Stimulated activated memory B cell treated with anti-CD40 and anti-IgM and Interleukin-4, amounts not matched to agents 10 μg/mL and 1 μg/mL and 100 μg/mL, for 72 hours (primary cell): ENCODE measurements around the gene RELL1.

Experiments
- ATAC-seq: fragments of 150-1000 bp; cut with Tn5 transposase; 2 replicates; pipeline ENCODE4 v1.10.0; 2021
- H3K27ac Mint-ChIP-seq: one replicate; pipeline ENCODE4 v1.8.0; 2022; ENCODE audit warnings: mild to moderate bottlenecking, mixed read lengths
- H3K27me3 Mint-ChIP-seq: one replicate; pipeline ENCODE4 v1.8.0; 2022; ENCODE audit warnings: mixed read lengths
- H3K36me3 Mint-ChIP-seq: one replicate; pipeline ENCODE4 v1.8.0; 2022; ENCODE audit warnings: mixed read lengths
- H3K4me1 Mint-ChIP-seq: one replicate; pipeline ENCODE4 v1.8.0; 2022; ENCODE audit warnings: mixed read lengths
- H3K4me3 Mint-ChIP-seq: one replicate; pipeline ENCODE4 v1.8.0; 2022; ENCODE audit warnings: mild to moderate bottlenecking, moderate library complexity, mixed read lengths
- H3K9me3 Mint-ChIP-seq: one replicate; pipeline ENCODE4 v1.8.0; 2022; ENCODE audit warnings: mixed read lengths

Gene RELL1

GRCh38 chr4:37641886-37642849, 44.0 kb downstream of the RELL1 start:
- no peak overlapping the region for H3K27ac Mint-ChIP-seq
- no peak for ATAC-seq
- no peaks in the 10 kb centered on the region for H3K4me1 Mint-ChIP-seq

GRCh38 chr4:37641352-37641751, 44.8 kb downstream of the RELL1 start:
- H3K4me1 Mint-ChIP-seq: no peaks in the 10 kb centered on the region
- no peaks in the 10 kb centered on the region for H3K36me3 Mint-ChIP-seq
- no peaks in the 10 kb centered on the region for H3K27me3 Mint-ChIP-seq
- H3K9me3 Mint-ChIP-seq: no peaks in the 10 kb centered on the region
- ATAC-seq: no peak
- no peak overlapping the region for H3K4me3 Mint-ChIP-seq
- H3K27ac Mint-ChIP-seq: no peak overlapping the region

More at GRCh38 chr4:37641886-37642849, 44.0 kb downstream of the RELL1 start:
- no peaks in the 10 kb centered on the region for H3K27me3 Mint-ChIP-seq
- no peaks in the 10 kb centered on the region for H3K9me3 Mint-ChIP-seq
- H3K4me3 Mint-ChIP-seq: no peak overlapping the region
- H3K36me3 Mint-ChIP-seq: no peaks in the 10 kb centered on the region

- no peak for ATAC-seq
- Mint-ChIP-seq H3K27me3 (no peaks in the 10 kb centered on the region), H3K27ac (no peak overlapping the region), H3K4me3 (no peak overlapping the region), H3K36me3 (no peaks in the 10 kb centered on the region), H3K4me1 (no peaks in the 10 kb centered on the region), H3K9me3 (no peaks in the 10 kb centered on the region)
Measured at GRCh38 chr4:37639551-37640285, 46.5 kb downstream of the RELL1 start.

GRCh38 chr4:37635155-37635554, 51.0 kb downstream of the RELL1 start:
- no peak for ATAC-seq
- Mint-ChIP-seq H3K9me3 (peaks cover 4% of the 10 kb centered on the region), H3K27me3 (no peaks in the 10 kb centered on the region), H3K27ac (no peak overlapping the region), H3K4me3 (no peak overlapping the region), H3K36me3 (peaks cover 7% of the 10 kb centered on the region), H3K4me1 (no peaks in the 10 kb centered on the region)

GRCh38 chr4:37634180-37634579, 52.0 kb downstream of the RELL1 start:
- Mint-ChIP-seq H3K4me1 (no peaks in the 10 kb centered on the region), H3K4me3 (no peak overlapping the region), H3K27ac (no peak overlapping the region), H3K9me3 (peaks cover 4% of the 10 kb centered on the region), H3K36me3 (peaks cover 7% of the 10 kb centered on the region), H3K27me3 (no peaks in the 10 kb centered on the region)
- peak; percentile 59 for ATAC-seq

- Mint-ChIP-seq H3K27ac (no peak overlapping the region), H3K27me3 (no peaks in the 10 kb centered on the region), H3K36me3 (peaks cover 7% of the 10 kb centered on the region), H3K9me3 (peaks cover 4% of the 10 kb centered on the region), H3K4me1 (no peaks in the 10 kb centered on the region), H3K4me3 (no peak overlapping the region)
- ATAC-seq: no peak
Measured at GRCh38 chr4:37632836-37633235, 53.3 kb downstream of the RELL1 start.

- Mint-ChIP-seq H3K27me3 (no peaks in the 10 kb centered on the region), H3K27ac (no peak overlapping the region), H3K9me3 (peaks cover 4% of the 10 kb centered on the region), H3K36me3 (peaks cover 7% of the 10 kb centered on the region), H3K4me1 (no peaks in the 10 kb centered on the region), H3K4me3 (no peak overlapping the region)
- ATAC-seq: no peak
Measured at GRCh38 chr4:37631551-37631950, 54.6 kb downstream of the RELL1 start.

- Mint-ChIP-seq H3K4me1 (no peaks in the 10 kb centered on the region), H3K27ac (no peak overlapping the region), H3K36me3 (peaks cover 7% of the 10 kb centered on the region), H3K27me3 (no peaks in the 10 kb centered on the region), H3K4me3 (no peak overlapping the region), H3K9me3 (peaks cover 4% of the 10 kb centered on the region)
- ATAC-seq: no peak
Measured at GRCh38 chr4:37629713-37630112, 56.5 kb downstream of the RELL1 start.

- no peaks in the 10 kb centered on the region for H3K4me1 Mint-ChIP-seq
- H3K27me3 Mint-ChIP-seq: no peaks in the 10 kb centered on the region
- peaks cover 4% of the 10 kb centered on the region for H3K9me3 Mint-ChIP-seq
- H3K4me3 Mint-ChIP-seq: no peak overlapping the region
- peaks cover 7% of the 10 kb centered on the region for H3K36me3 Mint-ChIP-seq
- no peak overlapping the region for H3K27ac Mint-ChIP-seq
- no peak for ATAC-seq
Measured at GRCh38 chr4:37628977-37629609, 57.1 kb downstream of the RELL1 start.

- Mint-ChIP-seq H3K4me1 (no peaks in the 10 kb centered on the region), H3K36me3 (peaks cover 7% of the 10 kb centered on the region), H3K4me3 (no peak overlapping the region), H3K27ac (no peak overlapping the region), H3K9me3 (peaks cover 4% of the 10 kb centered on the region), H3K27me3 (no peaks in the 10 kb centered on the region)
- no peak for ATAC-seq
Measured at GRCh38 chr4:37627263-37627662, 58.9 kb downstream of the RELL1 start.

- H3K9me3 Mint-ChIP-seq: no peaks in the 10 kb centered on the region
- no peaks in the 10 kb centered on the region for H3K36me3 Mint-ChIP-seq
- no peaks in the 10 kb centered on the region for H3K4me1 Mint-ChIP-seq
- no peak overlapping the region for H3K4me3 Mint-ChIP-seq
- H3K27ac Mint-ChIP-seq: no peak overlapping the region
- H3K27me3 Mint-ChIP-seq: no peaks in the 10 kb centered on the region
- no peak for ATAC-seq
Measured at GRCh38 chr4:37625499-37625898, 60.7 kb downstream of the RELL1 start.

GRCh38 chr4:37623940-37624339, 62.2 kb downstream of the RELL1 start:
- Mint-ChIP-seq H3K36me3 (no peaks in the 10 kb centered on the region), H3K27me3 (no peaks in the 10 kb centered on the region), H3K4me1 (no peaks in the 10 kb centered on the region), H3K9me3 (no peaks in the 10 kb centered on the region), H3K27ac (no peak overlapping the region), H3K4me3 (no peak overlapping the region)
- ATAC-seq: no peak

GRCh38 chr4:37623125-37623524, 63.1 kb downstream of the RELL1 start:
- Mint-ChIP-seq H3K27ac (no peak overlapping the region), H3K9me3 (no peaks in the 10 kb centered on the region), H3K36me3 (no peaks in the 10 kb centered on the region), H3K4me1 (no peaks in the 10 kb centered on the region), H3K27me3 (no peaks in the 10 kb centered on the region), H3K4me3 (no peak overlapping the region)
- no peak for ATAC-seq

GRCh38 chr4:37620176-37620575, 66.0 kb downstream of the RELL1 start:
- ATAC-seq: no peak
- no peak overlapping the region for H3K4me3 Mint-ChIP-seq
- H3K9me3 Mint-ChIP-seq: no peaks in the 10 kb centered on the region
- H3K4me1 Mint-ChIP-seq: peaks cover 5% of the 10 kb centered on the region
- H3K27me3 Mint-ChIP-seq: no peaks in the 10 kb centered on the region
- no peaks in the 10 kb centered on the region for H3K36me3 Mint-ChIP-seq
- no peak overlapping the region for H3K27ac Mint-ChIP-seq

- Mint-ChIP-seq H3K27ac (no peak overlapping the region), H3K9me3 (no peaks in the 10 kb centered on the region)
Measured at GRCh38 chr4:37615720-37616063, 70.5 kb downstream of the RELL1 start.

More at GRCh38 chr4:37615720-37616063, 70.5 kb downstream of the RELL1 start:
- Mint-ChIP-seq H3K27me3 (no peaks in the 10 kb centered on the region), H3K4me1 (peaks cover 6% of the 10 kb centered on the region), H3K36me3 (no peaks in the 10 kb centered on the region), H3K4me3 (no peak overlapping the region)
- no peak for ATAC-seq
